A673 (cell line): ENCODE data around the gene ATP23. TPM values are rescaled to one million over a fixed set of nuclear protein-coding genes. Genes with fewer than 3 reads are reported as not detected.

Source experiments
- BruUV-seq: library from RNA; stranded (reverse); fragments of 400-500 nt; replicated peaks from 2 replicates; lab custom pipeline; 2021; lab: Mats Ljungman, UMichigan
- CTCF ChIA-PET: fragments of 300-600 bp; sonication (Branson Sonifier 250); formaldehyde crosslinking; loops from one replicate; lab custom pipeline; 2022; ENCODE audit warnings: antibody characterized with exemption; lab: Charles Lee
- POLR2A ChIA-PET: fragments of 300-600 bp; sonication (Branson Sonifier 250); formaldehyde crosslinking; loops from one replicate; lab custom pipeline; 2022; ENCODE audit warnings: antibody characterized with exemption; ENCODE audit not compliant: low non-redundant PET; lab: Charles Lee
- DNase-seq: peaks from one replicate; pipeline ENCODE4 v3.0.0-alpha.2; 2015; ENCODE audit warnings: low spot score
- H3K27ac ChIP-seq: fragments of 200-600 bp; sonication (generic); 2 replicates; pipeline ENCODE4 v1.5.1; 2016; ENCODE audit warnings: mixed run types, low read depth, mild to moderate bottlenecking, mixed read lengths, antibody characterized with exemption, low read length; ENCODE audit not compliant: poor library complexity, severe bottlenecking
- H3K27me3 ChIP-seq: fragments of 200-600 bp; sonication (generic); replicated peaks from 2 replicates; pipeline ENCODE4 v1.6.1; 2017; ENCODE audit warnings: mixed run types, low read depth, mild to moderate bottlenecking, mixed read lengths, antibody characterized with exemption, low read length; ENCODE audit not compliant: insufficient read depth, poor library complexity
- H3K36me3 ChIP-seq: fragments of 200-600 bp; sonication (generic); 2 replicates; pipeline ENCODE4 v1.6.1; 2016; ENCODE audit warnings: mixed run types, mild to moderate bottlenecking, mixed read lengths, antibody characterized with exemption, low read length; ENCODE audit not compliant: insufficient read depth, poor library complexity, severe bottlenecking
- H3K4me1 ChIP-seq: fragments of 200-600 bp; sonication (generic); 2 replicates; pipeline ENCODE4 v1.6.1; 2017; ENCODE audit warnings: mixed run types, mild to moderate bottlenecking, mixed read lengths, antibody characterized with exemption, low read length; ENCODE audit not compliant: insufficient read depth, poor library complexity, severe bottlenecking
- H3K4me3 ChIP-seq: fragments of 200-600 bp; sonication (generic); 2 replicates; pipeline ENCODE4 v1.5.1; 2016; ENCODE audit warnings: low read depth, mixed run types, mild to moderate bottlenecking, mixed read lengths, low read length; ENCODE audit not compliant: poor library complexity, severe bottlenecking
- H3K9me3 ChIP-seq: fragments of 200-600 bp; sonication (generic); 2 replicates; pipeline ENCODE4 v1.6.1; 2016; ENCODE audit warnings: mixed run types, low read depth, mild to moderate bottlenecking, mixed read lengths, antibody characterized with exemption, low read length; ENCODE audit not compliant: poor library complexity, severe bottlenecking
- EZH2 ChIP-seq: fragments of 200-600 bp; sonication (generic); IDR thresholded peaks from 2 replicates; pipeline ENCODE4 v1.6.1; 2017; ENCODE audit warnings: borderline replicate concordance, low read depth, mild to moderate bottlenecking, mixed read lengths, antibody characterized with exemption, low read length; ENCODE audit not compliant: poor library complexity, severe bottlenecking
- intact Hi-C: fragments of 100-400 bp; cut with micrococcal nuclease; formaldehyde crosslinking; loops from one replicate; pipeline ENCODE4 v1.10.0; 2022; ENCODE audit not compliant: unreplicated experiment
- total RNA-seq: library from RNA; stranded (reverse); gene quantifications from 2 replicates; pipeline ENCODE4 v1.2.3, GENCODE V29; 2021
- TF ChIP-seq, protein P1 (sequence below): fragments of 300-800, 200-600 bp; sonication (generic); conservative IDR thresholded peaks from 2 replicates; pipeline ENCODE4 v1.5.1; 2017; ENCODE audit warnings: low read depth, mild to moderate bottlenecking, antibody characterized with exemption, low read length, moderate library complexity, mixed read lengths

The ATP23 gene
- total RNA-seq, 1 experiment from 2014 or later = 7.7 TPM

DNA sequence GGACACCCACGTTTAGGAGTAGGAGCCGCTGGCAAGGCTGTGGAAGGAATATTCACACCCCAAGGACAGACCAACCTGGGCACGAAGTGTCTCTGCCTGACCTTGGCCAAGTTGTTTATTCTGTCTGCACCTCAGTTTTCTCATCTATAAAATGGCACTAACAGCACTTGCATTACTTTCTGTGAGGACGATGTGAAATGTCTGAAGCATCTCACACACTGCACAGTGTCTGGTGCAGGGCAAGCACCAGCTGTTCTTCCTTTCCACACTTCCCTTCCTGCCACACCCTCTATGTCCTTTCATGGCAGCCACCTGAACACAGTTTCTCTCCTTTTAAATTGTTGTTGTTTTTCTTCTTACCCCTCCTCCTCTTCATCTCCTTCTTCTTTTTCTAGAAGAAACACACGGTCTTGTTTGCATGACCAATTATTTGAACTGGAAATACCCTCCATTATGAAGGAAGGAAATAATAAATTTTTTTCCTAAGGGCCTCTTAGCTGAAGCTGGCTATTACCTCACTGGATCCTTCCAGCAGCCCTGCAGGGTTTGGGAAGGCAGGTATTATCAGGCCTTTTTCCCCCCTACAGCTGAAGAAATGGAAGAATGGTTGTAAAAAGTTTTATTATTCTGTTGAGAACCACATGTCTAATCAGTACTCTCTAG lies 42.9 kb upstream of the ATP23 start:
- intact Hi-C loops = no loop called here
- CTCF ChIA-PET = interaction anchor here (0.8 kb wide), 1 partner anchor 61 kb away, joined by 3 read pairs; no protein-coding TSS in a partner anchor
- Histone ChIP-seq H3K4me3 (no peak overlapping the region), H3K9me3 (no peaks in the 10 kb centered on the region), H3K27ac (peak overlapping the region; percentile 64), H3K36me3 (no peaks in the 10 kb centered on the region), H3K27me3 (no peaks in the 10 kb centered on the region), H3K4me1 (peaks cover 58% of the 10 kb centered on the region)
- DNase-seq = no peak
- no peak for TF ChIP-seq EZH2
- TF ChIP-seq, protein P1, sequence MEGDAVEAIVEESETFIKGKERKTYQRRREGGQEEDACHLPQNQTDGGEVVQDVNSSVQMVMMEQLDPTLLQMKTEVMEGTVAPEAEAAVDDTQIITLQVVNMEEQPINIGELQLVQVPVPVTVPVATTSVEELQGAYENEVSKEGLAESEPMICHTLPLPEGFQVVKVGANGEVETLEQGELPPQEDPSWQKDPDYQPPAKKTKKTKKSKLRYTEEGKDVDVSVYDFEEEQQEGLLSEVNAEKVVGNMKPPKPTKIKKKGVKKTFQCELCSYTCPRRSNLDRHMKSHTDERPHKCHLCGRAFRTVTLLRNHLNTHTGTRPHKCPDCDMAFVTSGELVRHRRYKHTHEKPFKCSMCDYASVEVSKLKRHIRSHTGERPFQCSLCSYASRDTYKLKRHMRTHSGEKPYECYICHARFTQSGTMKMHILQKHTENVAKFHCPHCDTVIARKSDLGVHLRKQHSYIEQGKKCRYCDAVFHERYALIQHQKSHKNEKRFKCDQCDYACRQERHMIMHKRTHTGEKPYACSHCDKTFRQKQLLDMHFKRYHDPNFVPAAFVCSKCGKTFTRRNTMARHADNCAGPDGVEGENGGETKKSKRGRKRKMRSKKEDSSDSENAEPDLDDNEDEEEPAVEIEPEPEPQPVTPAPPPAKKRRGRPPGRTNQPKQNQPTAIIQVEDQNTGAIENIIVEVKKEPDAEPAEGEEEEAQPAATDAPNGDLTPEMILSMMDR = no peak
- POLR2A ChIA-PET = no interaction called here
- BruUV-seq = no TSS peak

DNA sequence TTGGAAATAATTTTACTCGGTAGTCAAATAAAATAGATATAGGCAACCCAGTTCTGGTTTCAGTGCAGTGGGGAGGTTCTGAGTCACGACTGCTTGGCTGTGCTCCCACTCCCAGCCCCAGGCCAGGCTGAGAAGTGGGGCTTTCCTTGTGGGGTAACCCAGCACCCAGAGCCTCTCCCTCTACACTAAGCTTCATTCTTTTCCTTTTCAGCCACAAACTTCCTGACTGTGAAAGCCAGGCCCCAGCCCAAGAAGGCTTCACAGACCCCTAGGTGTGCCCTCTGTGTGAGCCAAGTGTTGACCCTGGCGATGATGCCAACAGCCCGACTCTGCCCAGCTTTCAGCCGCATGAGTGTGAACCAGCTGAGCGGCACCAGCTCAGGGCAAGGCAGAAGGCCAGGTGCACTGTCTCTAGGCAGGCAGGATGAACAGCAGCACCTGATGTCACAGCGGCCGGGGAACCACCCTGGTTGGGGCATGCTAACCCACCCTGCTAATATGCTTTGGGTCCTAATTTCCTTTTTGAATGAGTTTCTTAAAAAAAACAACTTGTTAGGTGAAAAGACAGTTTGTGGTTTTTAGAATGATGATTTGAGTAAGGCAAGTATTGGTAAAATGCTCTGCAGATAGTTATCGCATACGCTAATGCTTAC lies 42.2 kb upstream of the ATP23 start:
- intact Hi-C loops = no loop called here
- no peaks in the 10 kb centered on the region for H3K27me3 ChIP-seq
- no TSS peak for BruUV-seq
- no peaks in the 10 kb centered on the region for H3K9me3 ChIP-seq
- TF ChIP-seq, protein P1 = no peak
- no peak for TF ChIP-seq EZH2
- POLR2A ChIA-PET = interaction anchor here (0.7 kb wide), 1 partner anchor 43 kb away, joined by 3 read pairs; no protein-coding TSS in a partner anchor
- H3K36me3 ChIP-seq = no peaks in the 10 kb centered on the region
- no peak for DNase-seq
- peaks cover 52% of the 10 kb centered on the region for H3K4me1 ChIP-seq
- H3K4me3 ChIP-seq = no peak overlapping the region
- CTCF ChIA-PET = interaction anchor here (0.8 kb wide), 1 partner anchor 62 kb away, joined by 3 read pairs; no protein-coding TSS in a partner anchor
- H3K27ac ChIP-seq = peak overlapping the region; percentile 64

DNA sequence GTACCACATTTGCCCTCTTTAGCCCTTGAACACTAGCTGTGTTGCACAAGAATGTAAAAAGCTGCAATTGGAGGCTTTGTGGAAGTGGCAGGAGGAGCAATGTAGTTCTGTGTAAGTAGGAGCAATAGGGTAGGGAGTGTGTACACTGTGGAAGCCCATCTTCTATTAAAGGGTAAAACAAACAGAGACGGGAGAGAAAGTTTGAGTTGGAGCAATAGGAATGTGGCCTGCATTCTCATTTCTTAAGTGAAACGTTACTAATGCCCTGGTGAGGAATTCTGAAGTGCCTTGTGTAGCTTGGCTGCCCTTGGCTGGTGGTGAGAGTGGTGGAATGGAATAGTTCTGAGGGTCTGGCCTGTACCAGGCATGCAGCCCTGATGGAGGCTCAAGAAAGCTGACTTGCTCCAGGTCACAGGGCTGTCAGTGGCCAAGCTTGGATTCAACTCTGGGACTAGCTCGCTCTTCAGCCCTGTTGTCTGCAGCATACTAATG lies 38.8 kb upstream of the ATP23 start:
- ChIA-PET POLR2A (no interaction called here), CTCF (no interaction called here)
- no peak overlapping the region for H3K4me3 ChIP-seq
- no peaks in the 10 kb centered on the region for H3K36me3 ChIP-seq
- intact Hi-C loops = no loop called here
- no peak overlapping the region for H3K27ac ChIP-seq
- BruUV-seq = no TSS peak
- no peaks in the 10 kb centered on the region for H3K9me3 ChIP-seq
- TF ChIP-seq, protein P1 = no peak
- TF ChIP-seq EZH2 = no peak
- no peak for DNase-seq
- peaks cover 18% of the 10 kb centered on the region for H3K4me1 ChIP-seq
- H3K27me3 ChIP-seq = no peaks in the 10 kb centered on the region
